GM23338 (cell line): ENCODE measurements around the gene FUT7. TPM values are rescaled to one million over a fixed set of nuclear protein-coding genes. Genes with fewer than 3 reads are reported as not detected.

ENCODE experiments used
- ATAC-seq: fragments of 200-7000 bp; cut with Tn5 transposase; 3 replicates; pipeline ENCODE4 v1.9.1; 2020
- DNase-seq: peaks from one replicate; pipeline ENCODE4 v3.0.0-alpha.2; 2015; ENCODE audit warnings: low spot score
- H2AFZ ChIP-seq: fragments of 200-600 bp; sonication (generic); 2 replicates; pipeline ENCODE4 v1.8.0; 2016; ENCODE audit warnings: antibody characterized with exemption, mild to moderate bottlenecking, moderate library complexity
- H3F3A ChIP-seq: fragments of 200-600 bp; sonication (generic); replicated peaks from 2 replicates; pipeline ENCODE4 v1.8.0; 2017; ENCODE audit warnings: antibody characterized with exemption, mixed run types, low read depth
- H3K27ac ChIP-seq: fragments of 200-600 bp; sonication (generic); 2 replicates; pipeline ENCODE4 v1.6.1; 2016; ENCODE audit warnings: low read depth
- H3K27me3 ChIP-seq: fragments of 200-600 bp; sonication (generic); 2 replicates; pipeline ENCODE4 v1.8.0; 2016; ENCODE audit warnings: mild to moderate bottlenecking, mixed run types, moderate library complexity; ENCODE audit not compliant: insufficient read depth
- H3K36me3 ChIP-seq: fragments of 200-600 bp; sonication (generic); 2 replicates; pipeline ENCODE4 v1.8.0; 2016; ENCODE audit warnings: mild to moderate bottlenecking; ENCODE audit not compliant: insufficient read depth
- H3K4me1 ChIP-seq: fragments of 200-600 bp; sonication (generic); 2 replicates; pipeline ENCODE4 v1.8.0; 2016; ENCODE audit warnings: mild to moderate bottlenecking, moderate library complexity; ENCODE audit not compliant: insufficient read depth
- H3K4me2 ChIP-seq: fragments of 200-600 bp; sonication (generic); 2 replicates; pipeline ENCODE4 v1.7.1; 2017; ENCODE audit warnings: mixed run types
- H3K4me3 ChIP-seq: fragments of 200-600 bp; sonication (generic); 2 replicates; pipeline ENCODE4 v1.6.1; 2016; ENCODE audit warnings: mixed run types
- H3K79me2 ChIP-seq: fragments of 200-600 bp; sonication (generic); replicated peaks from 2 replicates; pipeline ENCODE4 v1.8.0; 2017; ENCODE audit warnings: mild to moderate bottlenecking; ENCODE audit not compliant: insufficient read depth
- H3K9me2 ChIP-seq: fragments of 200-600 bp; sonication (generic); 2 replicates; pipeline ENCODE4 v1.8.0; 2017; ENCODE audit not compliant: insufficient read depth
- H4K20me1 ChIP-seq: fragments of 200-600 bp; sonication (generic); replicated peaks from 2 replicates; pipeline ENCODE4 v1.8.0; 2017; ENCODE audit warnings: mild to moderate bottlenecking; ENCODE audit not compliant: insufficient read depth
- H3K27ac Mint-ChIP-seq: 2 replicates; pipeline ENCODE4 v1.8.0; 2020; ENCODE audit warnings: inconsistent platforms, mild to moderate bottlenecking, moderate library complexity, mixed read lengths
- H3K27me3 Mint-ChIP-seq: 3 replicates; pipeline ENCODE4 v1.8.0; 2022; ENCODE audit warnings: low read depth, mild to moderate bottlenecking, moderate library complexity, mixed read lengths, inconsistent platforms; ENCODE audit not compliant: insufficient read depth, poor library complexity
- H3K36me3 Mint-ChIP-seq: 3 replicates; pipeline ENCODE4 v1.8.0; 2021; ENCODE audit warnings: low read depth, mild to moderate bottlenecking, inconsistent platforms, moderate library complexity, mixed read lengths
- H3K4me1 Mint-ChIP-seq: 3 replicates; pipeline ENCODE4 v1.8.0; 2020; ENCODE audit warnings: mild to moderate bottlenecking, inconsistent platforms, mixed read lengths
- H3K4me3 Mint-ChIP-seq: 3 replicates; pipeline ENCODE4 v1.8.0; 2021; ENCODE audit warnings: moderate library complexity, mild to moderate bottlenecking, inconsistent platforms, mixed read lengths
- H3K9me3 Mint-ChIP-seq: 3 replicates; pipeline ENCODE4 v1.8.0; 2020; ENCODE audit warnings: moderate library complexity, mild to moderate bottlenecking, inconsistent platforms, mixed read lengths
- CREB1 ChIP-seq: fragments of 250-450 bp; sonication (Bioruptor Pico); IDR thresholded peaks from 2 replicates; pipeline ENCODE4 v1.5.0; 2020; ENCODE audit warnings: low read depth, mild to moderate bottlenecking, moderate library complexity
- EZH2 ChIP-seq: fragments of 200-600 bp; sonication (generic); IDR thresholded peaks from one replicate; pipeline ENCODE4 v1.8.0; 2017; ENCODE audit warnings: antibody characterized with exemption, mild to moderate bottlenecking, low read depth; ENCODE audit not compliant: unreplicated experiment
- EZH2phosphoT487 ChIP-seq: fragments of 200-600 bp; sonication (generic); IDR thresholded peaks from one replicate; pipeline ENCODE4 v1.8.1; 2018; ENCODE audit warnings: antibody characterized with exemption; ENCODE audit not compliant: unreplicated experiment
- JUNB ChIP-seq: IDR thresholded peaks from one replicate; pipeline ENCODE4 v1.6.1; 2016; ENCODE audit warnings: antibody characterized with exemption; ENCODE audit not compliant: unreplicated experiment
- NANOG ChIP-seq: IDR thresholded peaks from 2 replicates; pipeline ENCODE4 v1.6.1; 2016; ENCODE audit warnings: antibody characterized with exemption, borderline replicate concordance
- POLR2AphosphoS5 ChIP-seq: IDR thresholded peaks from 2 replicates; pipeline ENCODE4 v1.6.1; 2016; ENCODE audit warnings: antibody characterized with exemption, low read depth
- STAT1 ChIP-seq: IDR thresholded peaks from one replicate; pipeline ENCODE4 v1.6.1; 2016; ENCODE audit warnings: antibody characterized with exemption; ENCODE audit not compliant: unreplicated experiment
- ZNF114 ChIP-seq: fragments of 250-450 bp; sonication (Bioruptor Pico); IDR thresholded peaks from 2 replicates; pipeline ENCODE4 v1.5.0; 2020; ENCODE audit warnings: mild to moderate bottlenecking, moderate library complexity
- ZNF462 ChIP-seq: fragments of 250-450 bp; sonication (Bioruptor Pico); IDR thresholded peaks from 2 replicates; pipeline ENCODE4 v1.5.0; 2020; ENCODE audit warnings: mild to moderate bottlenecking, moderate library complexity
- polyA plus RNA-seq: library from polyadenylated mRNA; unstranded; fragments of >200 nt; fragmentation: Nextera tagmentation; extraction: Ambion mirVana; gene quantifications from 2 replicates; pipeline ENCODE4 v1.2.1, GENCODE V29; 2016
- total RNA-seq: library from RNA; depleted of rRNA; stranded (reverse); fragments of >200 nt; shearing (Covaris generic); gene quantifications from 2 replicates; pipeline ENCODE4 v1.2.3, GENCODE V29; 2014

The FUT7 gene
- total and polyA plus RNA-seq, 2 experiments from 2014 or later = not detected

GRCh38 chr9:136988872-136989271, 43.0 kb downstream of the FUT7 start:
- peaks cover 56% of the 10 kb centered on the region for H3K27me3 ChIP-seq

More at GRCh38 chr9:136988872-136989271, 43.0 kb downstream of the FUT7 start:
- Mint-ChIP-seq H3K4me1 (no peaks in the 10 kb centered on the region; the same call in 2 of the 3 replicates), H3K27ac (no peak overlapping the region), H3K4me3 (no peak overlapping the region), H3K36me3 (no peaks in the 10 kb centered on the region; the same call in 2 of the 3 replicates), H3K27me3 (peaks cover 39% of the 10 kb centered on the region), H3K9me3 (peaks cover 10% of the 10 kb centered on the region)
- ATAC-seq (no peak), DNase-seq (no peak)
- H3F3A ChIP-seq = no peaks in the 10 kb centered on the region
- H3K27ac ChIP-seq = no peak overlapping the region
- H3K36me3 ChIP-seq = no peaks in the 10 kb centered on the region
- no peak overlapping the region for H3K4me3 ChIP-seq
- no peaks in the 10 kb centered on the region for H3K9me2 ChIP-seq
- no peaks in the 10 kb centered on the region for H4K20me1 ChIP-seq
- H3K79me2 ChIP-seq = no peaks in the 10 kb centered on the region
- H2AFZ ChIP-seq = no peak overlapping the region
- H3K4me1 ChIP-seq = peaks cover 3% of the 10 kb centered on the region; the same call in 1 of the 2 replicates
- TF ChIP-seq EZH2phosphoT487 = no peak
- TF ChIP-seq EZH2 = no peak
- no peak for TF ChIP-seq POLR2AphosphoS5
- TF ChIP-seq CREB1 = no peak
- TF ChIP-seq JUNB = no peak
- no peak for TF ChIP-seq ZNF114 (CRISPR knock-in tag)
- TF ChIP-seq STAT1 = no peak
- TF ChIP-seq ZNF462 (CRISPR knock-in tag) = no peak
- no peak for TF ChIP-seq NANOG
- no peak overlapping the region for H3K4me2 ChIP-seq
